Stimulated activated CD4-positive, alpha-beta T cell treated with anti-CD3 and anti-CD28 coated beads, TNF-alpha, amount 100 ng/mL, for 1 hour (primary cell): ENCODE results near the gene CYSRT1.

Experiments used
- DNase-seq, 3 donors: peaks; one replicate each; pipeline ENCODE4 v3.0.0-alpha.2; 2020; ENCODE audit warnings: low read depth in 3 of 3, low spot score in 1 of 3

Gene CYSRT1

DNA sequence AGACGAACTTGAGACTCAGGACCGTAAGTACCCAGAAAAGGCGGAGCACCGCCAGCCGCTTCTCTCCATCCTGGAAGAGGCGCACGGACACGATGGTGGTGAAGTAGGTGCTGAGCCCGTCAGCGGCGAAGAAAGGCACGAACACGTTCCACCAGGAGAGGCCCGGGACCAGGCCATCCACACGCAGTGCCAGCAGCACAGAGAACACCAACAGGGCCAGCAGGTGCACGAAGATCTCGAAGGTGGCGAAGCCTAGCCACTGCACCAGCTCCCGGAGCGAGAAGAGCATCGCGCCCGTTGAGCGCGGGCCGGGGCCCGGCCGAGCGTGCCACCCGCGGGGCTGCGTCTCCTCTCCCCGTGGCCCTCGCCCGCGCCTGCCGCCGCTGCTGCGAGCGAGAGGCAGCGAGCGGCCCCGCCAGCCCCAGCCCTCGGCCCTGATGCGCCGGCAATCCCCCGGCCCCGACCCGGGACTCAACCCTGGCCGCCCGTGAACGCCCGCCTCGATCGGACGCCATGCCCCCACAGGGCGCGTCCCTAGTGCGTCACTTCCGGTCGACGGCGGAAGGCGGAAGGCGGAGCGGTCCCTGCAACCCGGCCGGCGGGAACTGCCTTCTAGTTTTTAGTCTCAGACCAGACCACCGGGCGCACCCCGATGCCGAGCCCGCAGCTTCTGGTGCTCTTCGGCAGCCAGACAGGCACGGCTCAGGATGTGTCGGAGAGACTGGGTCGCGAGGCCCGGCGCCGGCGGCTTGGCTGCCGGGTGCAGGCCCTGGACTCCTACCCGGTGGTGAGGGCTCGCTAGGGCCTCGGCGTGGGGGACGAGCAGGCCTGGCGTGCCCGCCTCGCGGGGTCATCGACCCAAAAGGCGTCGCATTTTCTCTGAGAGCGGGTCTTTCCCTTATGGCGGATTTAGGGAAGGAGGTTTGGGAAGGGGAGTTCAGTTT is 19.6 kb upstream of the CYSRT1 start, which contains the start of the genes NDOR1 and TMEM203:
Gene NDOR1, plus strand, starts transcription at position 575 of the 944 bp plus-strand sequence. Its CDS starts 78 bp downstream, at position 653.
Gene TMEM203, minus strand, starts transcription at position 523 of the 944 bp plus-strand sequence. Its CDS starts 234 bp downstream, at position 289.
- DNase-seq, result peak; percentile 61 to 94 (median 79)

GRCh38 chr9:137206602-137207001 is 18.4 kb upstream of the CYSRT1 start:
- DNase-seq, result no peak

- no peak for DNase-seq
Measured at GRCh38 chr9:137211532-137211931, 13.4 kb upstream of the CYSRT1 start.

GRCh38 chr9:137212520-137212919 is 12.5 kb upstream of the CYSRT1 start:
- no peak for DNase-seq

DNA sequence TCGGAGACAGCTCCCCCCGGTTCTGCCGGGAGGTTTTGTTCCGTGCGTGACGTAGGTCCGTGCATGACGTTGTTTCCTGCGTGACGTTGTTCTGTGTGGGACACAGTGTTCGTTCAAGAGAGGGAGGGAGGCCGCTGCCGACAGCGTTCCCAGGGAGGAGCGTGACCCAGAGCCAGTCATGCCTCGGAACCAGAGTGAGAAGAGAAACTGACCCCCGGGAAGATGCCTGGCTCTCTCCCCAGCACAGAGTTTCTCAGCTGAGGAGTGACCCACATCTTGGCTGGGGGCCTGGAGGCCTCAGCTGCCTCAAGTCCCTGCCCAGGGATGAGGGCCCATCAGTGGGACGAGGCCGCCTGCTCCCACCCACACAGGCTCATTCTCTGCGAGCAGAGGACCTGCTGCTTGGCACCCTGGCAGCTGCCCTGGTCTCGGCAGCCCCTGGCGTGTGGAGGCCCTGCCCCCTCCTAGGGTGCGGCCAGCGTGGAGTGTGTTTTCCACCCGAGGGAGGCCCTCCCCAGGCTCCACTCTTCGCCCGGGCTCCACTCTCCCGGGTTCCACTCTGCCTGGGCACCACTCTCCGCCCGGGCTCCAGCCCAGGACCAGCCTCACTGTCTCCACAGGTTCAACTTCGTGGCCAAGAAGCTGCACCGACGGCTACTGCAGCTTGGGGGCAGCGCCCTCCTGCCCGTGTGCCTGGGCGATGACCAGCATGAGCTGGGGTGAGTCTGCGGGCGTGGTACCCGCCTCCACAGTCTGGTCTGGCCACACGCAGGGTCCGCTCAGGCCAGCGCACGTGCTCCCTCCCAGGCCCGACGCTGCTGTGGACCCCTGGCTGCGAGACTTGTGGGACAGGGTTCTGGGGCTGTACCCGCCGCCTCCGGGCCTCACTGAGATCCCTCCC is 11.6 kb upstream of the CYSRT1 start:
- no peak for DNase-seq

DNA sequence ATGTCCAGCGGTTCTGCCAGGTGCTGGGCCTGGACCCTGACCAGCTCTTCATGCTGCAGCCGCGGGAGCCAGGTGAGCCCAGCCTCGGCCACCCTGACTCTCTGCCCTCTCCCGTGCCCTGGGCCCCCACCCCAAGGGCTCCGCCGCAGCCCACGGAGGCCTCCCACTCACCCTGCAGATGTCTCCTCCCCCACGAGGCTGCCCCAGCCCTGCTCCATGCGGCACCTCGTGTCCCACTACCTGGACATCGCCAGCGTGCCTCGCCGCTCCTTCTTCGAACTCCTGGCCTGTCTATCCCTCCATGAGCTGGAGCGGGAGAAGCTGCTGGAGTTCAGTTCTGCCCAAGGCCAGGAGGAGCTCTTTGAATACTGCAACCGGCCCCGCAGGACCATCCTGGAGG is 10.4 kb upstream of the CYSRT1 start:
- DNase-seq, result no peak

DNA sequence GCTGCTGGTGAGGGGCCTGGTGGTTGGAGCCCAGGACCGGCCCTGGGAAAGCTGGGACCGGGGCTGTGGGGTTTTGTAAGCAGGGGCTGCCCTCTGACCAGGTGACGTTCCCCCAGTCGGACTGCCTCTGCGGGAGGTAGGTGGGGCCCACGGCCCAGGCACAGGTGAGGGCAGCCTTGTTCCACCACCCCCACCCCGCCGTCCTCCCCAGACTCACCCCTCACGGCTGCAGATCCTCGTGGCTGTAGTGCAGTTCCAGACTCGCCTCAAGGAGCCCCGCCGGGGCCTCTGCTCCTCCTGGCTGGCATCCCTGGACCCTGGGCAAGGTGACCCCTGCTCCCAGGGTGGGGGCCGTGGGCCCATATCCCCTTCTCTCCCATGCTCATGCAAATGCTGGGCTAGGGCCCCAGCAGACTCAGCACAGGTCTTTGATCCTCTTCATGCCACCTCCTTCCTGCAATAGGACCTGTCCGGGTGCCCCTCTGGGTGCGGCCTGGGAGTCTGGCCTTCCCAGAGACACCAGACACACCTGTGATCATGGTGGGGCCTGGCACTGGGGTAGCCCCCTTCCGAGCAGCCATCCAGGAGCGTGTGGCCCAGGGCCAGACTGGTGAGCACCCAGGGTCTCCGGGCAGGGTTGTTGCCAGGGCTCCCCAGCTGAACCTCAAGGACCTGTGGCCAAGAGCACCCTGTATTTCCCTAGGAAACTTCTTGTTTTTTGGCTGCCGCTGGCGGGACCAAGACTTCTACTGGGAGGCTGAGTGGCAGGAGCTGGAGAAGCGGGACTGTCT is 9.6 kb upstream of the CYSRT1 start:
- DNase-seq, result no peak

DNA sequence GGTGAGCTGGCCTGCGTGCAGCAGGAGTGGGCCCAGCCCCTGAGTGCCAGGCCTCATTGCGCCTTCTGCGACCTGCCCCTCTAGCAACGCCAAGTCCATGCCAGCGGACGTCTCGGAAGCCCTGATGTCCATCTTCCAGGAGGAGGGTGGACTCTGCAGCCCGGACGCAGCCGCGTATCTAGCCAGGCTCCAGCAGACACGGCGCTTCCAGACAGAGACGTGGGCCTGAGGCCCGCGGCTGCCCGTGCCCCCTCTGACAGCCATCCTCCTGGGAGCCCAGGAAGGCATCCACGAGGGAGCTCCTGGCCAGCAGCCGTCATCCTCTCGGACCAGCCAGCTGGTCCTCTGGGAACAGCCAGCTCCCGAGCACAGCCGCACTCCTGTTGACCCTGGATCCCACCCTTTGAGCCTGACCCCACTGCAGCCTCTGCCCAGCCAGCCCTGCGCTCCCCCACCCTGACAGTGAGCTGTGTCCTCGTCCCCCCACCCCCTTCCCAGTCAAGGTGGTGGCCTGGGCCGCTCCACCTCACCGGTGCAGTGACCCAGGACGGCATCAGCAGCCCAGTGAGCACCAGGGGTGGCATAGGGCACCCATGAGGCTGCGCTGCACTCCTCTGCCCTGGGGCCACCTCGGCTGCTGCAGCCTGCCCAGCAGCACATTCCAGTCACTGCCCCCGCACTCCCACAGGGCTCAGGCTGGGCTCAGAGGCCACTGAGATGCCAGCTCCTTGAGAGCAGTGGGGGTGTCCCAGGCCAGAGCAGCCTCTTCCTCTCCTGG is 8.6 kb upstream of the CYSRT1 start:
- no peak for DNase-seq

DNA sequence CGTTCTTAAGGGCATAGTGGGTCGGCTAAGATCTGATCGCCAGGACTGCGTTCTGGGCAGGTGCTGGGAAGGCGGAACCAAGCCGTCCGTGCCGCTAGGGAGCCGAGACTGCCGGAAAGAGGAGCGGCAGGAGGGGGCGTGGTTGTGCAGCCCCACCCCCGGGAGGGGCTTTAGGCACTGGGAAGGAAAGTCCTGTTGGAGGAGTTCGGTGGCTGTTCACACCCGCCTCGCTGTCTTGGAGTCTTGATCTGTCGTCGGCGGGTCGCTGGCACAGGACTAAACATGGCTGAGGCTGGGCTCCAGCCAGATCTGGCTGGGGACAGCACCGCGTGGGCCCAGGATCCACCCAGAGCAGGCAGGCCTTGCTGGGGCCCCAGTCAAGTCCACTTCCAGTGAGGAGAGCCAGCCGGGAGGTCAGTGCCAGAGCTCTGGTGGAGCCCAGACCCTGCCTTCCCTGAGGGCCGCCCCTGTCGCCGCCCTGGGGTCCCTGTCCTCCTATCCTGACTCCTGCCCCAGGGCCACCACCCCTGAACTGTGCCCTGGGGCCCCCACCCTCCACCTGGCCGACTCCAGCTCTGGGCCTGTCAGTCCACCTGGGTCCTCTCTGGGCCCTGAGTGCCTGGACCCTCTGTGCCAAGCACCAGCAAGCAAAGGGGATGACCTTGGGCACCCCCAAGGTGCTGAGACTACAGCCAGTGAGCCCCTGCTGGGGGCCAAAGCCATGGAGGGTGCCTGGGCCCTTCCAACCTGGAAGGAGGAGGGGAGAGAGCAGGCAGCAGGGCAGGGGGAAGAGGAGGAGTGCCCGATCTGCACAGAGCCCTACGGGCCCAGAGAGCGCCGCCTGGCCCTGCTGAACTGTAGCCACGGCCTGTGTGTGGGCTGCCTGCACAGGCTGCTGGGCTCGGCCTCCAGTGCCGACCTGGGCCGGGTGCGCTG is 7.4 kb upstream of the CYSRT1 start:
- DNase-seq, result no peak

- DNase-seq, result no peak
Measured at GRCh38 chr9:137218212-137218753, 6.7 kb upstream of the CYSRT1 start.

DNA sequence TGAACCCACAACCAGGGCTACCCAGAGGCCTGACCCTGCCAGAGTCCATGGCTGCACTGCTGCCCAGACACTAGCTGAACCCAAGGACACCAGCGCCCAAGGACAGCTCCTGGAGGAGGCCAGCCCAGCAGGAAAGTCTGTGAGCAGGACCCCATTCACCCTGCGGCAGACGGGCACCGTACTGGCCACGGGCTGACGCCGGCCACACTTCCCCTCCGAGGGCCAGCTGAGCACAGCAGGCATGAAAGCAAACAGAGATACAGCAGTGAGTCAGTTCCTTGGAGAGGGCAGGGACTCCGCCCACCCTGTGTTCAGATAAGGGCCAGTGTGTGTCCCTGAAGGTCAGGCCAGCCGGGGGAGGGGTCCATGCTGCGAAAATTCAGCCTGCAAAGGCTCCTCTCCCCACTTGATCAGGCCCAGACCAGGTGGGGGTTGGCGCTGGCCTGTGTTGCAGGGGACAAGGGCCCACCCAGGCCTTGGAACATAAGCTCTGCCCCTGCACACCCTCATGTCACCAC is 6.2 kb upstream of the CYSRT1 start:
- no peak for DNase-seq

GRCh38 chr9:137219757-137220316 is 5.1 kb upstream of the CYSRT1 start:
- DNase-seq, result no peak

DNA sequence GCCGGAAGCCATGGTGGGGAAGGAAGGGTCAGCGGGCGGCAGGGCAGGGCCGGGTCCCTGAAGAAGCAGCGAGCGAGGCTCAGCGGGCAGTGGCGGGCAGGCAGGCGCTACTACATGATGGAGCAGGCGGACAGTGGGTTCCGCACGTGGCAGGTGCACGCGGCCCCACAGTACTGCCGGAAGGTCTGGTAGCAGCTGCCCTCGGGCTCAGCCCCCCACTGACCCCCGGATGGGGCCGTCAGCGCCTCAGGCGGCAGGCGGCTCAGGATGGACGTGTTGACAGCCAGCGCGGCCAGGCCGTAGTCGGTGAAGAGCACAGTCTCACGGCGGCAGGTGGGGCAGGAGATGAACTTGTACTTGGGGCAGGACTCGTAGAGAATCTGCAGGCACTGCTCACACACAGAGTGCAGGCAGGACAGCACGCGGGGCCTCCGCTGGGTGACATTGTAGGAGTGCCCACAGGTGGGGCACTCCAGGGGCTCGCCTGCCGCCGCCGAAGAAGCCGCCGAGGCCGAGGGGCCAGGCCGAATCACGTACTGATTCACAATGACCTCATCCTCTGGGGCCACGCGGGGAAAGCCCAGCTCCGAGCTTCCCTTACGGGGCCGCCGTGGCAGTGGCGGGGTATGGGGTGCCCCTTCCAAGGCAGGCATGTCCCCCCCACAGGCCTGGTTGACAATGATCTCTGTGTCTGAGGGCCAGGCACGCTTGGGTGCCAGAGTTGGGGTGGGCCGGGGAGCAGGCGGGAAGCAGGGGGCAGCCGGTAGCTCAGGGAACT is 4.5 kb upstream of the CYSRT1 start:
- no peak for DNase-seq

DNA sequence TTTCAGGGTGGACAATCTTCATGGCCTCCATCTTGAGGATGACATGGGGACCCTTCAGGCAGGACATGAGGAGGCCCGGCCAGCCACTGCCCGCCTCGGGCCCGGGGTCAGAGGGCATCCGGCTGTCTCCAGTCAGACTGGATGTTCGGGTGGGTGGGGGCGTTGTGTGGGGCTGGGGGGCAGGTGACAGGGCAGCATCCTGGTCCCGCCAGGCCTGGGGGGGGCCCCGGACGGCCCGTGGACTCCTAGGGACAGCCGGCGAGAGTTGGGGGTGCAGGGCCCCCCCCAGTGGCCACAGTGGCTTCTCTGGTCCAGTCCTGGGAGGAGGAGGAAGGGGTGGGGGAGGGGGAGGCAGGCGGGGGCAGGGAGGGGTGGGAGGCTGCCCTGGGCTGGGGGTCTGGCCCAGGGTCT is 3.9 kb upstream of the CYSRT1 start:
- DNase-seq, result no peak

DNA sequence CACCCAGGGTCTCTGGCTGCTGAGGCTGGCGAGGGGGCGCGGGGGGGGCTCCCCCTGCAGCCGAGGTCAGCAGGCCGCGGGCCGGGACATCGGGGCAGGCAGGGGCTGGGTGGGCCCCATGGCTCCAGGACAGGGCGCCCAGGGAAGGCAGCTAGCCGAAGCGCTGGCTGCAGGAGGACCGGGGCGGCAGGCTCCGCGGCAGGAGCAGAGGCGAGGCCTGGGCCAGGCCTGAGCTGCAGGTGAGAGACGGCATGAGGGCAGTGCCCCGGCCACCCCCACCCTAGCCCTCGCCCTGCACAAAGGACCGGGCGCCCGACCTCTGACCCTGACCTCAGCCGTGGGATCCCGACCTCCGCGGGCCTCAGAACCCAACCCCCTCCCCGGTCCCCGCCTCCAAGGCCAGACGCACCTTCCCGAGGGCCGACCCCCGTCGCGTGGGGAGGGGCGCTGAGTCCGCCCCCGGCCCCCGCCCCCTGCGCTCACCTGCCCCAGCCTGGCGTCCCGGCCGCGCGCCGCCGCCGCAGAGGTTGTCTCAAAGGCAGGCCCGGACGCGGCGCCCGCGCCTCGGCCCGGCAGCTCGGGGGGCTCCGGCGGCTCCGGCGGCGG is 3.4 kb upstream of the CYSRT1 start:
- no peak for DNase-seq

- no peak for DNase-seq
Measured at GRCh38 chr9:137222190-137223077, 2.5 kb upstream of the CYSRT1 start, which contains the start of gene RNF208. RNF208 (minus strand) TSS chr9:137222240; CDS start chr9:137221212, 1,028 bp downstream.
